Omental fat pad (tissue), 4 donors: ENCODE data around the gene NAT16. TPM values are rescaled to one million over a fixed set of nuclear protein-coding genes. Genes with fewer than 3 reads are reported as not detected.

Experiments
- ATAC-seq: fragments of 150-250 bp; one replicate; pipeline ENCODE4 v1.9.1; 2016; ENCODE audit warnings: mild to moderate bottlenecking, moderate library complexity; ENCODE audit not compliant: low FRiP score
- DNase-seq: peaks from one replicate; pipeline ENCODE4 v3.0.0-alpha.2; 2019; ENCODE audit warnings: low spot score
- total RNA-seq, 4 donors: library from RNA; depleted of rRNA; stranded (reverse); fragments of >200 nt; gene quantifications; one replicate each; pipeline ENCODE4 v1.1.0, GENCODE V29; 2016
- TF ChIP-seq, protein P1 (sequence below), 3 donors: fragments of 450-650 bp; IDR thresholded peaks; one replicate each; pipeline ENCODE4 v1.5.1; 2016 to 2017; ENCODE audit warnings: antibody characterized with exemption in 3 of 3, mild to moderate bottlenecking in 3 of 3, moderate library complexity in 2 of 3

The NAT16 gene
- total RNA-seq, 4 donors from 2014 or later = 0.09 TPM; not detected in 3

DNA sequence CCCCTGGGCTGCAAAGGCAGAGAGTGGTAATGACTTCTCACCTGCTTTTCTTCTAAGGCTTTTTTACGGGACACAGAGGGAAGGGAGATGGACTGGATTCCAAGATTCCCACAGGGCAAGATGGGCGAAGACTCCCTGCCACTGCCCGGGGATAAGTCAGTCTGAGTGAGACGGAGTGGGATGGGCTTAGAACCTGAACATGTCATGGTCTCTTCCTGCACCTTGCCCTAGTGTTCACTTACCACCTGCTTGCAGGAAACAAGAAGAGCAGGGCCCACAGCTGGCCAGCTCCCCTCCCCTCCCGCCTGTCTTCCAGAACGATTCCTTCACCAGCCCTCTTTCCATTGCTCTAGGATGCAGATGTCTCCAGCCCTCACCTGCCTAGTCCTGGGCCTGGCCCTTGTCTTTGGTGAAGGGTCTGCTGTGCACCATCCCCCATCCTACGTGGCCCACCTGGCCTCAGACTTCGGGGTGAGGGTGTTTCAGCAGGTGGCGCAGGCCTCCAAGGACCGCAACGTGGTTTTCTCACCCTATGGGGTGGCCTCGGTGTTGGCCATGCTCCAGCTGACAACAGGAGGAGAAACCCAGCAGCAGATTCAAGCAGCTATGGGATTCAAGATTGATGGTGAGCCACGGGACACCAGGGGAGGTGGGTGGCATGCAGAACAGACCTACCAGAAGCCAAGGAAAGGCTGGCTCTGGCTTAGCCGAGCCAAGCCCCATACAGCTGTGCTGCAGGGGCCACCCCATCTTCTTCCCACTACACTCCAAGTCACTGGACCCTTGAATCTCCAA lies 51.9 kb downstream of the NAT16 start:
- ATAC-seq = no peak
- no peak for DNase-seq
- TF ChIP-seq, protein P1, sequence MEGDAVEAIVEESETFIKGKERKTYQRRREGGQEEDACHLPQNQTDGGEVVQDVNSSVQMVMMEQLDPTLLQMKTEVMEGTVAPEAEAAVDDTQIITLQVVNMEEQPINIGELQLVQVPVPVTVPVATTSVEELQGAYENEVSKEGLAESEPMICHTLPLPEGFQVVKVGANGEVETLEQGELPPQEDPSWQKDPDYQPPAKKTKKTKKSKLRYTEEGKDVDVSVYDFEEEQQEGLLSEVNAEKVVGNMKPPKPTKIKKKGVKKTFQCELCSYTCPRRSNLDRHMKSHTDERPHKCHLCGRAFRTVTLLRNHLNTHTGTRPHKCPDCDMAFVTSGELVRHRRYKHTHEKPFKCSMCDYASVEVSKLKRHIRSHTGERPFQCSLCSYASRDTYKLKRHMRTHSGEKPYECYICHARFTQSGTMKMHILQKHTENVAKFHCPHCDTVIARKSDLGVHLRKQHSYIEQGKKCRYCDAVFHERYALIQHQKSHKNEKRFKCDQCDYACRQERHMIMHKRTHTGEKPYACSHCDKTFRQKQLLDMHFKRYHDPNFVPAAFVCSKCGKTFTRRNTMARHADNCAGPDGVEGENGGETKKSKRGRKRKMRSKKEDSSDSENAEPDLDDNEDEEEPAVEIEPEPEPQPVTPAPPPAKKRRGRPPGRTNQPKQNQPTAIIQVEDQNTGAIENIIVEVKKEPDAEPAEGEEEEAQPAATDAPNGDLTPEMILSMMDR (IDR thresholded peaks at IDR 0.05) = no peak

DNA sequence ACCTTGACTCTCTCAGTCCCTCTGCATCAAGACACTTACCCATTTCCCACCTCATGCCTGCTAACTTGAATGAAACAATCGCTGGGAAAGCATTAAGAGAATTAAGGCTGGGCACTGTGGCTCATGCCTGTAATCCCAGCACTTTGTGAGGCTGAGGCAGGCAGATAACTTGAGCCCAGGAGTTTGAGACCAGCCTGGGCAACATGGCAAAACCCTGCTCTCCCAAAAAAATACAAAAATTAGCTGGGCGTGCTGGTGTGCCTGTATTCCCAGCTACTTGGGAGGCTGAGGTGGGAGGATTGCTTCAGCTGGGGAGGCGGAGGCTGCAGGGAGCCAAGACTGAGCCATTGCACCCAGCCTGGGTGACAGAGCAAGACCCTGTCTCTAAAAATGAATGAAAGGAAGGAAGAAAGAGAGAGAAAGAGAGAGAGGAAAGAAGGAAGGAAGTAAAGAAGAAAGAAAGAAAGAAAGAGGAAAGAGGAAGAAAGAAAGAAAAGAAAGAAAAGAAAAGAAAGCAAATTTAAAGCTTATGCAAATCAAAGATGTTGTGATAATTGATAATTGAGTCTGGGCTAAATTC lies 52.5 kb downstream of the NAT16 start:
- DNase-seq (no peak), ATAC-seq (no peak)

DNA sequence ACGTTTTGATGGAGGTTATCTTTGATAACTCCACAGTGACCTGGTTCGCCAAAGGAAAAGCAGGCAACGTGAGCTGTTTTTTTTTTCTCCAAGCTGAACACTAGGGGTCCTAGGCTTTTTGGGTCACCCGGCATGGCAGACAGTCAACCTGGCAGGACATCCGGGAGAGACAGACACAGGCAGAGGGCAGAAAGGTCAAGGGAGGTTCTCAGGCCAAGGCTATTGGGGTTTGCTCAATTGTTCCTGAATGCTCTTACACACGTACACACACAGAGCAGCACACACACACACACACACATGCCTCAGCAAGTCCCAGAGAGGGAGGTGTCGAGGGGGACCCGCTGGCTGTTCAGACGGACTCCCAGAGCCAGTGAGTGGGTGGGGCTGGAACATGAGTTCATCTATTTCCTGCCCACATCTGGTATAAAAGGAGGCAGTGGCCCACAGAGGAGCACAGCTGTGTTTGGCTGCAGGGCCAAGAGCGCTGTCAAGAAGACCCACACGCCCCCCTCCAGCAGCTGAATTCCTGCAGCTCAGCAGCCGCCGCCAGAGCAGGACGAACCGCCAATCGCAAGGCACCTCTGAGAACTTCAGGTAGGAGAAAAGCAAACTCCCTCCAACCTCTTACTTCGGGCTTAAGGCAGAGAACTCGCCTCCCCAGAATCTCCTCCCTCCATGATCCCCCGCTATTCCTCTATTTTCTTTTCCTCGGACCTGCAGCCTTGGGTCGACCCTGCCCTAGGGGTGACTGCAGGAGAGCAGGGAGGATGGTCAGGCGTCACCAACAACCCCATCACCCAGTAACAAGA lies 53.2 kb downstream of the NAT16 start, which contains the start of gene SERPINE1:
TSS of gene SERPINE1 (plus strand) at position 454 of the 809 bp plus-strand sequence. CDS start 1,290 bp downstream, outside the sequence.
- DNase-seq (peak; percentile 70), ATAC-seq (peak; percentile 64)
- TF ChIP-seq, protein P1 (IDR thresholded peaks at IDR 0.05) = no peak

More for the DNA sequence above, 52.5 kb downstream of the NAT16 start:
- TF ChIP-seq, protein P1 (IDR thresholded peaks at IDR 0.05) = no peak

DNA sequence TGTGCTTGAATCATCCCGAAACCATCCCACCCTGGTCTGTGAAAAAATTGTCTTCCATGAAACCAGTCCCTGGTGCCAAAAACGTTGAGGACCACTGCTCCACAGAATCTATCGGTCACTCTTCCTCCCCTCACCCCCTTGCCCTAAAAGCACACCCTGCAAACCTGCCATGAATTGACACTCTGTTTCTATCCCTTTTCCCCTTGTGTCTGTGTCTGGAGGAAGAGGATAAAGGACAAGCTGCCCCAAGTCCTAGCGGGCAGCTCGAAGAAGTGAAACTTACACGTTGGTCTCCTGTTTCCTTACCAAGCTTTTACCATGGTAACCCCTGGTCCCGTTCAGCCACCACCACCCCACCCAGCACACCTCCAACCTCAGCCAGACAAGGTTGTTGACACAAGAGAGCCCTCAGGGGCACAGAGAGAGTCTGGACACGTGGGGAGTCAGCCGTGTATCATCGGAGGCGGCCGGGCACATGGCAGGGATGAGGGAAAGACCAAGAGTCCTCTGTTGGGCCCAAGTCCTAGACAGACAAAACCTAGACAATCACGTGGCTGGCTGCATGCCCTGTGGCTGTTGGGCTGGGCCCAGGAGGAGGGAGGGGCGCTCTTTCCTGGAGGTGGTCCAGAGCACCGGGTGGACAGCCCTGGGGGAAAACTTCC lies 54.0 kb downstream of the NAT16 start:
- DNase-seq (no peak), ATAC-seq (no peak)
- TF ChIP-seq, protein P1 (IDR thresholded peaks at IDR 0.05) = no peak

DNA sequence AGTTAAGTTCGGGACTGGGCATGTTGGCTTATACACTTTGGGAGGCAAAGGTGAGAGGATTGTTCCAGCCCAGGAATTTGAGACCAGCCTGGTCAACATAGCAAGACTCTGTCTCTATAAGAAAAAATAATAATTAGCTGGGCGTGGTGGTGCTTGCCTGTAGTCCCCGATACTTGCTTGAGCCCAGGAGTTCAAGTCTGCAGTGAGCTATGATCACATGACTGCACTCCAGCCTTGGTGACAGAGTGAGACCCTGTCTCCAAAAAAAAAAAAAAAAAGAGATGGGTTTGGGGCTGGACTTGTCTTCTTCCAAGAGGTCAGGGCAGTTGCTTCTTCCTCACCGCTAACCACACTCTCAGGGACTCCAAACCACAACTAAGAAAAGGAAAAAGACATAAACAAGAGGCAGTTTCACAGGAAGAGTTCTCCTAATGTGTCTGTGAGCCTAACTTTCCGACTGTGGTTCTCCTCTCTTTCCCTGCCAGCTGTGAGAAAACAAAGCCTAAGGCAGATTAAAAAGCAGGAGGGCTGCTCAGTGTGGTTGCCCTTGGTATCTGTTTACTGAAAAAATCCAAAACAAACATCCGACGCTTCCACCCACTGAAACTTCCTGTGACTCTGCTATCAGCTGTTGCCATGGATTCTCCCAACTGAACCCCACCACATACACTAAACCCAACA lies 55.6 kb downstream of the NAT16 start:
- TF ChIP-seq, protein P1 (IDR thresholded peaks at IDR 0.05) = no peak
- DNase-seq = no peak
- no peak for ATAC-seq

DNA sequence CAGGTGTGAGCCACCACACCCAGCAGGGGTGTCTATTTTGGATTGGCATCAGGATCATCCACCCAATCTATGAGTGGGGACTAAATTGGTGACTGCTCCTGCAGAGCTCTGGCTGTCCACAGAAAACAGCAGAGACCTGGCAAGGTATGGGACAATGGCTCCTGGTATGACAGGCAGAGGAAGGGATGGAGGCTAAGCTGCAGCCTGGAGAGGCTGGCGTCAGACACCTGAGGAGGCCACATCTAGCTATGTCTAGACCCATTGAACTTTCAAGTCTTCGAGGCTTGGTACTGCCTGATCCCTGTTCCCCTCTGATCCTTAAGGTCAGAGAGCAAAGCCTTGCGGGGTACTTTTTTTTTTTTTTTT lies 56.4 kb downstream of the NAT16 start:
- TF ChIP-seq, protein P1 (IDR thresholded peaks at IDR 0.05) = no peak
- ATAC-seq (no peak), DNase-seq (no peak)
